HK-2 (cell line): ENCODE data around the gene EPB41L4B.

Experiments used
- DNase-seq: peaks from one replicate; pipeline ENCODE4 v3.0.0-alpha.2; 2018; ENCODE audit not compliant: unreplicated experiment

Gene EPB41L4B

GRCh38 chr9:109270441-109270840 lies 50.4 kb downstream of the EPB41L4B start:
- no peak for DNase-seq

DNA sequence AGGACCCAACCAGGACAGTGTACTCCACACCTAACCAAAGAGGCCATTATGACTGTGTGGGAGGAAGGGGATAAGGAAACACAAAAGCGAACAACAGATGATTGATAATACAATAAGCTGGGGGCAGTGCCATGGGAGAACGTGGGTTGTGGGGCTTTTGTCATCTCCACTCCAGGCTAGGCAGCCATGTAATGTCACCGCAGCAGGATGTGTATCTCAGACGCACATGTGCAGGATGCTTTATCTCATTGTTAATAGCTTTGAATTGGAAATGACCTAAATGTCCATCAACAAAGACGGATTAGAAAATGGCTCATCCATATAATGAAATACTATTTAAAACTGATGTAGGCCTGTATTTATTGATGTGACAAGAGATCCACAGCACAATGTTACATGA lies 51.0 kb downstream of the EPB41L4B start:
- no peak for DNase-seq

DNA sequence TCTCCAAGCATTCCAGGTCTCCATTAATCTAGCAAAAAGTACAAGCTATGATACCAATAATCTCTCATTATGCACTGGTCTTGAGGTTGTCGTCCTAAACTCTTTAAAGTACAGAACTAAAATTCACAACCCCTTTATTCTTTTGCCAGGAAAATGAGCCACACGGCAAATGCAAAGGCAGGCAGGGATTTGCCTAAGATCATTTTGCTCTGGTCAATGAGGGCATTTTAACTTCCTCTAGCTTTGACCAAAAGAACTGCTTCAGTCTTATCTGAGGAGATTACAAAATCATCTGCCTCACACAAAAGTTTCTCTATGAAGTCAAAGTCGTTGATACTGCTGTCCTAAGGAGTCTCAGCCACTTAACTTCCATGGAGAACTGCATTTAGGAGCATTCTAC lies 51.8 kb downstream of the EPB41L4B start:
- no peak for DNase-seq

- DNase-seq, result no peak
Observed at GRCh38 chr9:109267555-109267954, 53.3 kb downstream of the EPB41L4B start.

DNA sequence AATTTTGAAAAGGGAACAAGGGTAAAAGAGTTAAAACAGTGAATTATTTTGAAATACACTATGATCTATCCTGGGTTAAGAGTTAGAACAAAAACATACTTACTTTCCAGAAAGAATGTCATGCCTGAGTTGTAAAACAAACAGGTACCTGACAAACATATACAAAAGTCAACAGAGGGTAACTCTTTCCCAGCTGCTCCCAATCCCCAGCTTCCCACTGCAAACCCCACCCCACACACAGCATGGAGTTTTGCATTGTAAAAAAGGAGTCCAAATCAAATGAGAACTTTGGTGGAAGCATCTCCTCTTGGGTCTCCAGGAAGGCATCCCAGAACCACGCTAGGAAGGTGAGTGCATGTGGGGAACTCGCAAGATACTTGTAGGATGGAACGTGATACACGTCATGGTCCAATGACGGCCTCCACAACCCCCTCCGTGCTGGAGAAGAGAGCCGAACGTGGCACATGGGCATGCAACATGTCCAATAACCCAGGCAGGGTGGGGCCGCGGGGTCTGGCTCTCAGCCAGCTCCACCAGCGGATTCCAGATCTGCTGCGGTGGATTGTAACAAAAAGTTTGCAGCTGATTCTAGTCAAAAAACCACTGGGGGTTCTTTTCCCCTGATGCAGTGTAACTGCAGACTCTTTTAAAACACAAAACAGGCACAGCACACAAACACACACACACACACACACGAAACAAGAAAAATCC lies 55.8 kb downstream of the EPB41L4B start:
- DNase-seq, result no peak

DNA sequence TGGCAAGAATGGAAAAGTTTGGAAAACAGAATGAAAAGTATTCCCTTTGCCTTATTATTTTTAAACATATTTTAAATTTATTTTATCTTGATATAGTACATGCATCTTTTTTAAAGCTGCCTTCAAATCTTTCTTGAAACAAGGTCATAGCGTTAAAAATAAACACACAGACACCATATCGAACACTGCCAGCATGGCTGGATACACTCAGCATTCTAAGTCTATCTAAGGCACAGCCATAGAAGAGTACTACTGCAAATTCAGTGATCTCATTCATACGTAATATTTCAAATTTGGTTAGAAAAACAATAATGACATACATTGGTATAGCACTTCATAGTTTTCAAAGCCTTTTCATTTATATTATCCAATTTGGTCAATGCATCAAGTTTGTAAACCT lies 57.5 kb downstream of the EPB41L4B start:
- no peak for DNase-seq

DNA sequence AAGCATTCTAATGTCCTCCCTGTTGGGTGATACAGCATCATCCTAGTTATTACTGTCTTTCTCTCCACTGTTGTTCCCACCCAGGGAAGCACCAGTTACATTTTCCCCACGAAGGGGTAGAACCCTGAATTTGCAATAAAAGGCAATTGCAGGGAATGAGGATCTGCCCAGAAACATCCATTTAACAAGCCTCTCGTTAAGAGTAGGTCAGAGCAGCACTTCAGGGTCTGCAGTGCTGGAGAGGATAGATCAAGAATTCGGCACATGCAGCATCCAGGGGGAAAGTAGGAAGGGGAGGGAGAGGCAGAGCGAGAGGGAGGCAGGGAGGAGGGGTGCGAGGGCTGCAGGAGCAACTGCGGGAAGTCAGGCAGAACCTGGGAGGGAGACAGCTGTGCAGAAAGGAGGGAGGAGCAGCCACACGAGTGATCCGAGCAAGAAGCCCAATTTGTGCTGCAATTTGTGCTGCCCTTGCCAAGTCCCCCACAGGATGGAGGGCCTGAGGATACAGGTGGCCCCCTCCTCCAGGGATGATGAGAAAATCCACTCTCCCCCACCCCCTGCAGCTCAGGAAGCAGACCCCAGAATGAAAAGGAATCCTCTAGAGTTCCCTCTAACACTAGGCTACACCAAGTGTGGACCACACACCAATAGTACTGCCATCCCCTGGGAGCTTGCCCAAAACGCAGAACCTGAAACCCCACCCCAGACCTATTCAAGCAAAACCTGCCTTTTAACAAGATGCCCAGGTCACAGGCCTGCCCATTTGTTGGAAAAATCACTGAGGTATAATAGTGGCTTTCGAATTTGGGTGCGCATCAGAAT lies 62.2 kb downstream of the EPB41L4B start:
- DNase-seq, result no peak

DNA sequence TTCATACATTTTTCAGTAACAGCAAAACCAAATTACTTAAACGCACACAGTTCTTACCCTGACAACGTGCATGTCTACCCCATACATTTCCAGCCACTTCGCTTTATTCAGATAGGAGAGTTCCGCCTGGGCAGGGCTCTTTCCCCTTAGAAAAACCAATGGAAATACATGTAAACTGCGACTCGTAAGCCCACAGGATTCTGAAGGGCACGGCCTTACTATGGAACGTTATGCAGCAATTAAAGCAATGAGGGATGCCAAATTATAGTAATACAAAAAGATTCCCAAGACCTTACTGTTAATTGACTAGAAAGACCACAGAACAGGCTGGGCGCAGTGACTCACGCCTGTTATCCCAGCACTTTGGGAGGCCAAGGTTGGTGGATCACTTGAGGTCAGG lies 64.5 kb downstream of the EPB41L4B start:
- no peak for DNase-seq

DNA sequence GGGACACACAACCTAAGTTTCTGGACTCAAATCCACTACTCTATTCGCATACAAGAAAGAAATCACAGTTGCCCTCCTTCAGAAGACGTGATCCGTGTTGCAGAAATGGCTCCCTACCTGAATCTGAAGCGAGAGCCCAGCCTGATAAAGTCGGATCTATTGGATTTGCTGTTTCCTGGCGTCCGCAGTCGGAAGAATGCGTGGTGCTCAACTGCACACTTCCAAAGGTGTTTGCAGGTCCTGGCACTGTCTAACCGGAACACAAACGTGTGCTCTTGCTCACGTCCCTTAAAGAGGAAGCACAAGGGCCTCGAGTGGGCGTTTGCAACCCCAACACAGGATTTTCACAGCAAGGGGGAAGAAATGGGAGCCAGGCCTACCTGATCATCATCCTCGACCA lies 65.5 kb downstream of the EPB41L4B start:
- no peak for DNase-seq

GRCh38 chr9:109254317-109254716 lies 66.5 kb downstream of the EPB41L4B start:
- DNase-seq, result no peak

GRCh38 chr9:109253637-109254284 lies 67.1 kb downstream of the EPB41L4B start:
- peak; percentile 12 for DNase-seq

DNA sequence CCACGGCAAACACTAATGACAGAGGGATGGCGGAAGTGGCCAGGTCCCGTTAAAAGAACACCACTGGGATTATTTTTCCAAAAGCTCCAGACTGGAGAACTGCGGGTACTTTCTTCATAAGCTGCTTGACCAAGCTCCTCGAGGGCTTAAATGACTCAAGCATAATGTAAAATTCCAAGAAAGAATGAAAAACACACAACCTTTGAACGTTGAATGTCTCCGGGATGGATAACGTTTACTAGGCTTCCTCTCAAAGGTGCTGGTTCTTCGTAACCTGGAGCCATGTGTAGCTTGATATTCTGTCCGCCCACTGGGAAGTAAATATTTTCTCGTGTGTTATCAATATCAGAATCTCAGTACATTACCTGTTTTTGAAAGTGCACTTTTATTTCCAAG lies 67.6 kb downstream of the EPB41L4B start:
- no peak for DNase-seq

GRCh38 chr9:109252291-109252690 lies 68.6 kb downstream of the EPB41L4B start:
- DNase-seq, result no peak

- DNase-seq, result no peak
Observed at GRCh38 chr9:109251776-109252106, 69.1 kb downstream of the EPB41L4B start.

GRCh38 chr9:109251080-109251775 lies 69.6 kb downstream of the EPB41L4B start:
- peak; percentile 28 for DNase-seq

DNA sequence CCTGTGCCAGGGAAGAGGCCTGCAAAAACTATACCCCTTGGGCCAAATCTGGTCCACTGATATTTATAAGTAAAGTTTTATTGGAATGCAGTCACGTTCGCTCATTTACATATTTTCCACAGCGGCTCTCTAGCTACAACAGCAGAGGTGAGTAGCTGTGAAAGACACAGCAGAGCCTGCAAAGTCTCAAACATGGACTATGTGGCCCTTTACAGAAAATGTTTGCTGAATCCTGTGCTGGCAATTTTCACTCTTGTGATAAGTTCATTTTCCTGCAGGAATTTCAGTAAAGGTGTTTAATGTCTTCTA lies 70.1 kb downstream of the EPB41L4B start:
- DNase-seq, result no peak

GRCh38 chr9:109250311-109250741 lies 70.5 kb downstream of the EPB41L4B start:
- DNase-seq, result no peak

- DNase-seq, result no peak
Observed at GRCh38 chr9:109249615-109250014, 71.2 kb downstream of the EPB41L4B start.

GRCh38 chr9:109248133-109248581 lies 72.7 kb downstream of the EPB41L4B start:
- DNase-seq, result peak; percentile 12

- DNase-seq, result no peak
Observed at GRCh38 chr9:109247228-109247627, 73.6 kb downstream of the EPB41L4B start.

GRCh38 chr9:109246533-109246932 lies 74.3 kb downstream of the EPB41L4B start:
- DNase-seq, result no peak

DNA sequence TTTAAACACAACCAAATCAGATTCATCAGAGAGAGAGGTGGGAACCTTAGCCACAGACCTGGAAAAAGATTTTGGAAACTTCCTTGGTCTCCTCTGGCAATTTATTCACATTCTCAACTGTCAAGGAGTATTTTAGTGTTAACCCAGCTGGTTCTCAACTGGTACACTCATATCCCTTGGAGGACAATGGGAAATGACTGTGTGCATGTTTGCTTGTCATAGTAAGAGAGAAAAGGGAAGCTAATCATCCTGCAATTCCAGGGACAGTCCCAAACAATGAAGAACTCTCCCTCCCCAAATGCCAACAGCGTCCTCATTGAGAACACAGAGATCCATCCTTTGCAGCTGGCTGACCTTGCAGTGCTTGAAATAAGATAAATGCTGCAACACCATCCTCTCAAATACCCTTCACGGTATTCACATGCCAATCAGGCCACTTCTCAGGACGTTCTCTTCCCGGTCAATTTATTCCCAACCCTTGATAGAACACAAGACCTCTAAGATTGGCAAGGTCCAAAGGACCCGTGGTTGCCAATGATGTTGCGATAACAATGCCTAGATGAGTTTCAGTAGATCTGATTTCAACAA lies 75.5 kb downstream of the EPB41L4B start:
- no peak for DNase-seq
